NCI-H1092 treated with DMSO at 0.1 percent for 48 hours (cell line): ENCODE measurements around the gene KTI12.

ENCODE experiments used
- DNase-seq: peaks from one replicate; lab custom pipeline; 2025; lab: John Stamatoyannopoulos, UW

KTI12 gene

DNA sequence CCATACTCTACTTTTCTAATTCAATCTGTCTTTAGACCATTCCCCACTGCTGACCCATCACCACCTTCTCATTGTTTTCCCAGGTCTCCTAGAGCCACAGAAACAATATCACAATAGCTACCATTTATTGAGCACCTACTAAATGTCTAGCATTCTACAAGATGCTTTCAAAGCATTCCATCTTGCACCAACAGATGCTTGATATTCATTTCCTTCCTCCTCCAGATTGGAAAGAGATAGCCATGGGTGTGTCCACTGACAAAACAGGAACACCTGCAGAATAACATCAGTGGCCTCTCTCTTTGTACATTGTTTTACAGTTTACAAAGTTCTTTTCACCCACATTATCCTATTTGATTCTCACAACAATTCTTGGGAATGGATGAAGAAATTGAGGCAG is 45.4 kb downstream of the KTI12 start:
- DNase-seq, result no peak

DNA sequence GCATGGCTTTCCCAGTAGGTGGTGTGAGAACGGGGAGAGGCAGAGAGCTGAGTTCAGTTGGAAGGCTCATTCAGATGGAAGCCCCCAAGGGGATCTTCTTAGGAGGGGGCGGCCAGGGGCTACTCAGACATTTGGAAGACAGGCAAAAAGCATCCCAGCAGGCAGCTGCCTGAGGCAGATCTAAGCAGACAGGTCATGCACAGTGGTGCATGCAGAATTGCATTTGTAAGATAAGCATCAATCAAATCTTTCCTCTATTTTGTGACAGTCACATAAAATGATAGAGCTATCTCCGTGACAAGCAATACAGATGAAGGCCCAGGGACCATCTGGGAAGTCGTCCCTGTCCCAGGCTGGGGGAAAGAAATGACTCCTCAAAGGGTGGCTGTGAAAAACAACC is 46.9 kb downstream of the KTI12 start:
- no peak for DNase-seq

DNA sequence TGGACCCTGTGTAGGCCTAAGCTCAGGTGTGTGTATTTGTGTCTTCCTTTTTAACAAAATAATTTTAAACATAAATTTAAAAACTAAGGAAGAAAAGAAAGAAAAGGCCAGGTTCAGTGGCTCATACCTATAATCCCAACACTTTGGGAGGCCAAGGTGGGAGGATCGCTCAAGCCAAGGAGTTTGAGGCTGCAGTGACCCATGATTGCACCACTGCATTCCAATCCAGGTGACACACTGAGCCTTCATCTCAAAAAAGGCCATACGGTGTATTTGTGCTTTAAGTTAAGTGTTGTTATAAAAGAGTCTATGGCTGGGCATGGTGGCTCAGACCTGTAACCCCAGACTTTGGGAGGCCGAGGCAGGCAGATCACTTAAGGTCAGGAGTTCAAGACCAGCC is 51.4 kb downstream of the KTI12 start:
- DNase-seq, result no peak
